Vagina (tissue), 2 donors: ENCODE results near the gene ABCA13. TPM values are rescaled to one million over a fixed set of nuclear protein-coding genes. Genes with fewer than 3 reads are reported as not detected.

ENCODE experiments used
- DNase-seq, 2 donors: peaks; one replicate each; pipeline ENCODE4 v3.0.0-alpha.2; 2017; ENCODE audit errors: extremely low spot score in 2 of 2
- H3K27ac ChIP-seq: fragments of 200-600 bp; sonication (generic); one replicate; pipeline ENCODE4 v1.5.1; 2019
- H3K27me3 ChIP-seq: fragments of 200-600 bp; sonication (generic); one replicate; pipeline ENCODE4 v1.5.1; 2019
- H3K36me3 ChIP-seq, 2 donors: fragments of 200-600 bp; sonication (generic); one replicate each; pipeline ENCODE4 v1.5.1; 2017 to 2019
- H3K4me1 ChIP-seq: fragments of 200-600 bp; sonication (generic); one replicate; pipeline ENCODE4 v1.5.1; 2019
- H3K4me3 ChIP-seq, 2 donors: fragments of 200-600 bp; sonication (generic); 1 replicate in 1 of 2; 2 replicates in 1 of 2; pipeline ENCODE4 v1.5.1; 2016 to 2019
- H3K9me3 ChIP-seq: fragments of 200-600 bp; sonication (generic); one replicate; pipeline ENCODE4 v1.5.1; 2019
- CTCF ChIP-seq, 3 experiments: fragments of 450-650 bp in 2 of 3; fragments of 200-600 bp in 1 of 3; sonication (generic) in 1 of 3; IDR thresholded peaks; one replicate each; pipeline ENCODE4 v1.5.1; 2017 to 2019; ENCODE audit warnings: antibody characterized with exemption in 3 of 3, mild to moderate bottlenecking in 2 of 3, moderate library complexity in 2 of 3
- POLR2A ChIP-seq, 2 donors: fragments of 450-650 bp; IDR thresholded peaks; one replicate each; pipeline ENCODE4 v1.6.1; 2017; ENCODE audit warnings: antibody characterized with exemption in 2 of 2, mild to moderate bottlenecking in 2 of 2, moderate library complexity in 2 of 2
- POLR2AphosphoS5 ChIP-seq, 2 donors: sonication (generic); formaldehyde crosslinking; IDR thresholded peaks; one replicate each; pipeline ENCODE4 v1.9.0; 2017; ENCODE audit warnings: antibody characterized with exemption in 2 of 2, mild to moderate bottlenecking in 2 of 2, low read depth in 1 of 2; ENCODE audit not compliant: insufficient read depth in 1 of 2
- intact Hi-C: fragments of 100-400 bp; cut with DNase I; formaldehyde crosslinking; loops from one replicate; pipeline ENCODE4 v1.15.1; 2023
- total RNA-seq: library from RNA; depleted of rRNA; stranded (reverse); fragments of >200 nt; gene quantifications from one replicate; pipeline ENCODE4 v1.2.3, GENCODE V29; 2016

Gene ABCA13
- total RNA-seq, 1 donor from 2014 or later, result under 0.01 TPM

- no peak for DNase-seq
- no peak for TF ChIP-seq POLR2AphosphoS5 (IDR thresholded peaks at IDR 0.05; ENCODE audit: insufficient read depth in 1 of 2, low read depth in 1 of 2)
- TF ChIP-seq CTCF (IDR thresholded peaks at IDR 0.05), result no peak
- TF ChIP-seq POLR2A (IDR thresholded peaks at IDR 0.05), result no peak
- no peak overlapping the region for H3K4me3 ChIP-seq
Measured at GRCh38 chr7:48427671-48428070, 256.4 kb downstream of the ABCA13 start.

GRCh38 chr7:48428091-48428684 is 256.9 kb downstream of the ABCA13 start:
- TF ChIP-seq CTCF (IDR thresholded peaks at IDR 0.05) (no peak), POLR2AphosphoS5 (IDR thresholded peaks at IDR 0.05; ENCODE audit: insufficient read depth in 1 of 2, low read depth in 1 of 2) (no peak), POLR2A (IDR thresholded peaks at IDR 0.05) (no peak)

More at GRCh38 chr7:48427671-48428070, 256.4 kb downstream of the ABCA13 start:
- no peaks in the 10 kb centered on the region for H3K4me1 ChIP-seq
- H3K36me3 ChIP-seq, result no peaks in the 10 kb centered on the region
- intact Hi-C loops, result no loop called here
- no peaks in the 10 kb centered on the region for H3K9me3 ChIP-seq
- H3K27me3 ChIP-seq, result no peaks in the 10 kb centered on the region
- no peak overlapping the region for H3K27ac ChIP-seq

GRCh38 chr7:48429117-48429516 is 257.9 kb downstream of the ABCA13 start:
- no peak for TF ChIP-seq CTCF (IDR thresholded peaks at IDR 0.05)
- TF ChIP-seq POLR2A (IDR thresholded peaks at IDR 0.05), result no peak
- TF ChIP-seq POLR2AphosphoS5 (IDR thresholded peaks at IDR 0.05; ENCODE audit: insufficient read depth in 1 of 2, low read depth in 1 of 2), result no peak
- H3K4me3 ChIP-seq, result no peak overlapping the region
- H3K27ac ChIP-seq, result no peak overlapping the region
- no peak for DNase-seq
- H3K9me3 ChIP-seq, result no peaks in the 10 kb centered on the region
- no peaks in the 10 kb centered on the region for H3K4me1 ChIP-seq
- no peaks in the 10 kb centered on the region for H3K36me3 ChIP-seq
- no peaks in the 10 kb centered on the region for H3K27me3 ChIP-seq
- intact Hi-C loops, result no loop called here

More at GRCh38 chr7:48428091-48428684, 256.9 kb downstream of the ABCA13 start:
- intact Hi-C loops, result no loop called here
- Histone ChIP-seq H3K36me3 (no peaks in the 10 kb centered on the region), H3K9me3 (no peaks in the 10 kb centered on the region), H3K4me1 (no peaks in the 10 kb centered on the region), H3K27me3 (no peaks in the 10 kb centered on the region), H3K27ac (no peak overlapping the region), H3K4me3 (no peak overlapping the region)
- DNase-seq, result no peak

GRCh38 chr7:48438206-48438605 is 266.9 kb downstream of the ABCA13 start:
- H3K4me3 ChIP-seq, result no peak overlapping the region
- H3K4me1 ChIP-seq, result no peaks in the 10 kb centered on the region
- no peak for TF ChIP-seq POLR2AphosphoS5 (IDR thresholded peaks at IDR 0.05; ENCODE audit: insufficient read depth in 1 of 2, low read depth in 1 of 2)
- no peak for TF ChIP-seq POLR2A (IDR thresholded peaks at IDR 0.05)
- no peak for TF ChIP-seq CTCF (IDR thresholded peaks at IDR 0.05)
- no peak for DNase-seq
- H3K27me3 ChIP-seq, result no peaks in the 10 kb centered on the region
- H3K27ac ChIP-seq, result no peak overlapping the region
- H3K9me3 ChIP-seq, result no peaks in the 10 kb centered on the region
- intact Hi-C loops, result no loop called here
- H3K36me3 ChIP-seq, result no peaks in the 10 kb centered on the region

- no peaks in the 10 kb centered on the region for H3K27me3 ChIP-seq
- H3K36me3 ChIP-seq, result no peaks in the 10 kb centered on the region
- no peak for DNase-seq
- H3K4me1 ChIP-seq, result no peaks in the 10 kb centered on the region
- intact Hi-C loops, result no loop called here
- no peak overlapping the region for H3K27ac ChIP-seq
- H3K4me3 ChIP-seq, result no peak overlapping the region
- no peaks in the 10 kb centered on the region for H3K9me3 ChIP-seq
- no peak for TF ChIP-seq CTCF (IDR thresholded peaks at IDR 0.05)
- no peak for TF ChIP-seq POLR2A (IDR thresholded peaks at IDR 0.05)
- no peak for TF ChIP-seq POLR2AphosphoS5 (IDR thresholded peaks at IDR 0.05; ENCODE audit: insufficient read depth in 1 of 2, low read depth in 1 of 2)
Measured at GRCh38 chr7:48441848-48442492, 270.7 kb downstream of the ABCA13 start.
